Neural cell (in vitro differentiated cells): ENCODE results near the gene ZNF862. TPM values are rescaled to one million over a fixed set of nuclear protein-coding genes. Genes with fewer than 3 reads are reported as not detected.
A peak's percentile ranks its signal among the peaks of the same experiment; 100 is the strongest.

ENCODE experiments used
- H2AFZ ChIP-seq: fragments of 200-600, 300-800 bp; sonication (generic), shearing (Covaris generic); 2 replicates; pipeline ENCODE4 v1.6.0; 2014; ENCODE audit warnings: low read depth, mild to moderate bottlenecking, antibody characterized with exemption, low read length, moderate library complexity
- H3F3A ChIP-seq: fragments of 200-600 bp; shearing (Covaris generic); 2 replicates; pipeline ENCODE4 v1.6.1; 2016; ENCODE audit warnings: mild to moderate bottlenecking, moderate library complexity, mixed read lengths, antibody characterized with exemption, low read length; ENCODE audit not compliant: insufficient read depth, poor library complexity, severe bottlenecking
- H3K27ac ChIP-seq: fragments of 200-600, 300-800 bp; sonication (generic), shearing (Covaris generic); 2 replicates; pipeline ENCODE4 v1.5.1; 2014; ENCODE audit warnings: mild to moderate bottlenecking, low read length, moderate library complexity
- H3K27me3 ChIP-seq: fragments of 300-800, 200-600 bp; sonication (generic), shearing (Covaris generic); 2 replicates; pipeline ENCODE4 v1.6.0; 2014; ENCODE audit warnings: mild to moderate bottlenecking, low read depth, low read length, moderate library complexity; ENCODE audit not compliant: insufficient read depth
- H3K36me3 ChIP-seq: fragments of 300-800, 200-600 bp; sonication (generic), shearing (Covaris generic); 2 replicates; pipeline ENCODE4 v1.5.1; 2014; ENCODE audit warnings: mild to moderate bottlenecking, antibody characterized with exemption, low read length, moderate library complexity; ENCODE audit not compliant: insufficient read depth
- H3K4me2 ChIP-seq: fragments of 300-800, 200-600 bp; sonication (generic), shearing (Covaris generic); 2 replicates; pipeline ENCODE4 v1.6.0; 2014; ENCODE audit warnings: mild to moderate bottlenecking, low read length
- H3K4me3 ChIP-seq: fragments of 300-800, 200-600 bp; sonication (generic), shearing (Covaris generic); 2 replicates; pipeline ENCODE4 v1.5.1; 2014; ENCODE audit warnings: mild to moderate bottlenecking, low read length, moderate library complexity
- H3K79me2 ChIP-seq: fragments of 200-600 bp; shearing (Covaris generic); replicated peaks from 2 replicates; pipeline ENCODE4 v1.6.0; 2014; ENCODE audit warnings: mild to moderate bottlenecking, low read length, moderate library complexity; ENCODE audit not compliant: insufficient read depth
- H3K9ac ChIP-seq: fragments of 300-800, 200-600 bp; sonication (generic), shearing (Covaris generic); 2 replicates; pipeline ENCODE4 v1.6.1; 2016; ENCODE audit warnings: mild to moderate bottlenecking, low read length, mixed read lengths
- H3K9me2 ChIP-seq: fragments of 200-600 bp; shearing (Covaris generic); 2 replicates; pipeline ENCODE4 v1.6.1; 2016; ENCODE audit warnings: mild to moderate bottlenecking, low read length, mixed read lengths; ENCODE audit not compliant: insufficient read depth
- H3K9me3 ChIP-seq: fragments of 200-600, 300-800 bp; sonication (generic), shearing (Covaris generic); 2 replicates; pipeline ENCODE4 v1.6.1; 2016; ENCODE audit warnings: mild to moderate bottlenecking, mixed run types, low read length, moderate library complexity, mixed read lengths
- H4K20me1 ChIP-seq: fragments of 200-600 bp; shearing (Covaris generic); 2 replicates; pipeline ENCODE4 v1.6.1; 2016; ENCODE audit warnings: mild to moderate bottlenecking, mixed run types; ENCODE audit not compliant: insufficient read depth
- CTCF ChIP-seq: fragments of 450-650 bp; IDR thresholded peaks from 2 replicates; pipeline ENCODE4 v1.5.1; 2014; ENCODE audit warnings: antibody characterized with exemption, mild to moderate bottlenecking, moderate library complexity; ENCODE audit not compliant: poor library complexity, severe bottlenecking
- EP300 ChIP-seq: fragments of 450-650 bp; conservative IDR thresholded peaks from 2 replicates; pipeline ENCODE4 v1.6.1; 2014; ENCODE audit warnings: antibody characterized with exemption, mild to moderate bottlenecking, moderate library complexity; ENCODE audit not compliant: poor library complexity, severe bottlenecking
- EZH2 ChIP-seq: fragments of 200-600, 300-800 bp; shearing (Covaris generic), sonication (generic); IDR thresholded peaks from 2 replicates; pipeline ENCODE4 v1.6.1; 2014; ENCODE audit warnings: antibody characterized with exemption, low read length, borderline replicate concordance, mild to moderate bottlenecking; ENCODE audit not compliant: insufficient read depth, poor library complexity, severe bottlenecking
- MXI1 ChIP-seq: fragments of 450-650 bp; conservative IDR thresholded peaks from 2 replicates; pipeline ENCODE4 v1.6.1; 2014; ENCODE audit warnings: antibody characterized with exemption, mild to moderate bottlenecking; ENCODE audit not compliant: poor library complexity, severe bottlenecking
- POLR2AphosphoS5 ChIP-seq: IDR thresholded peaks from 2 replicates; pipeline ENCODE4 v1.6.1; 2012
- RAD21 ChIP-seq: fragments of 450-650 bp; conservative IDR thresholded peaks from 2 replicates; pipeline ENCODE4 v1.6.1; 2014; ENCODE audit warnings: antibody characterized with exemption, mild to moderate bottlenecking, moderate library complexity
- REST ChIP-seq: IDR thresholded peaks from 2 replicates; pipeline ENCODE4 v1.6.1; 2012; ENCODE audit warnings: borderline replicate concordance
- SMC3 ChIP-seq: fragments of 450-650 bp; conservative IDR thresholded peaks from 2 replicates; pipeline ENCODE4 v1.6.1; 2014; ENCODE audit warnings: antibody characterized with exemption, mild to moderate bottlenecking, moderate library complexity; ENCODE audit not compliant: poor library complexity
- TAF1 ChIP-seq: IDR thresholded peaks from 2 replicates; pipeline ENCODE4 v1.6.1; 2012; ENCODE audit warnings: low read depth
- polyA plus RNA-seq: library from polyadenylated mRNA; depleted of rRNA; stranded (reverse); fragments of >200 nt; gene quantifications from 2 replicates; pipeline ENCODE4 v1.2.3, GENCODE V29; 2014

The ZNF862 gene
- polyA plus RNA-seq, 1 donor from 2014 or later: 19.0 TPM

GRCh38 chr7:149838992-149839408 lies 825 bp downstream of the ZNF862 start:
- peak overlapping the region; percentile 83 for H3K4me2 ChIP-seq
- H3K9me2 ChIP-seq: no peaks in the 10 kb centered on the region
- H4K20me1 ChIP-seq: no peaks in the 10 kb centered on the region
- no peaks in the 10 kb centered on the region for H3K36me3 ChIP-seq
- peak overlapping the region; percentile 97 for H3K4me3 ChIP-seq
- H2AFZ ChIP-seq: peak overlapping the region; percentile 51
- no peaks in the 10 kb centered on the region for H3K79me2 ChIP-seq
- H3K9ac ChIP-seq: peak overlapping the region; percentile 81
- no peaks in the 10 kb centered on the region for H3K27me3 ChIP-seq
- H3K9me3 ChIP-seq: no peaks in the 10 kb centered on the region
- peak overlapping the region; percentile 70 for H3K27ac ChIP-seq
- no peaks in the 10 kb centered on the region for H3F3A ChIP-seq
- TF ChIP-seq EZH2: no peak
- no peak for TF ChIP-seq REST
- TF ChIP-seq SMC3: no peak
- no peak for TF ChIP-seq TAF1

GRCh38 chr7:149839933-149840332 lies 1.8 kb downstream of the ZNF862 start:
- H3K79me2 ChIP-seq: no peaks in the 10 kb centered on the region
- no peaks in the 10 kb centered on the region for H3F3A ChIP-seq
- H3K4me2 ChIP-seq: no peak overlapping the region
- H4K20me1 ChIP-seq: no peaks in the 10 kb centered on the region
- no peaks in the 10 kb centered on the region for H3K9me2 ChIP-seq
- no peaks in the 10 kb centered on the region for H3K27me3 ChIP-seq
- H3K36me3 ChIP-seq: no peaks in the 10 kb centered on the region
- H3K27ac ChIP-seq: no peak overlapping the region
- H2AFZ ChIP-seq: no peak overlapping the region
- no peak overlapping the region for H3K9ac ChIP-seq
- no peak for TF ChIP-seq EP300
- no peak for TF ChIP-seq RAD21
- TF ChIP-seq CTCF: no peak
- TF ChIP-seq EZH2: no peak
- no peak for TF ChIP-seq TAF1
- TF ChIP-seq POLR2AphosphoS5: no peak
- TF ChIP-seq REST: no peak
- TF ChIP-seq MXI1: no peak
- no peak for TF ChIP-seq SMC3
- peak overlapping the region; percentile 97 for H3K4me3 ChIP-seq
- no peaks in the 10 kb centered on the region for H3K9me3 ChIP-seq
